ENCODE results near the gene TDRD10. TPM values are rescaled to one million over a fixed set of nuclear protein-coding genes. Genes with fewer than 3 reads are reported as not detected.

The TDRD10 gene
- total and polyA plus RNA-seq, 2 of the 4 experiments (the other 2 are of a cell fraction) = not detected

DNA sequence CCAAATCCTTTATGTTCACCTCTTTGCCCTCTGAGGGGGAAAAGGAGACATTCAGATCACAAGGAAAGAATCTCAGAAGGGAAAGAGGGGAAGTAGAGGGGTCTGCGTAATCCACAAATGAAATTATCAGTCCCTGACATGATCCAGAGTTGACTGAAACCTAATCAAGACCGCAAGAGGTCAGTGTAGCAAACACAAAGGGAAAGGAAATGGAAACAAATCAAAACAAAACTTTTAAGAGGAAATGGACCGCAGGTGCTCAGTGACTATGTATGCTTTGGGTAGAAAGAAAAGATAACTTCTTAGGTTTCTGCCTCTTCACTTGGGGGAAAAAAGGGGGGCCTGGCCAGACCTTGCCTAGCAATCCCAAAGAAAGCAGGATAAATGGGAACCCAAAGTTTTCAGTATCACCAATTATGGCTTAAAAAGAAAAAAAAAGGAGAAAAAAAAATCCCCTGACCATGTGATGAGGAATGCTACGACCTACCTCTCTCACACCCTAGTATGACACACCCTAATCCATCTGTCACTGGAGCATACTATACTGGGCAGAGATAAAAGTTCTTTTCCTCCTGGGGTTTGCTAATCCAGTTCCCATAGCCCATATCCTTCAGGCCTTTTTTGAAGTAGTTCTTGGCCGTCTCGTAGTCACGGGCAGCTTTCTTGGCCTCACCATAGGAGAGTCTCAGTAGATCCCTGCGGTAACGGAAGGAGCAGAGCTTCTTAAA is 82.4 kb downstream of the TDRD10 start:
- TF ChIP-seq MAZ (IDR thresholded peaks at IDR 0.05; ENCODE audit: borderline replicate concordance, low read depth, low read length) (no peak), CHD1 (IDR thresholded peaks at IDR 0.05; ENCODE audit: low read depth, low read length) (no peak), RCOR1 (IDR thresholded peaks at IDR 0.05; ENCODE audit: insufficient replicate concordance, low read length) (no peak), SMC3 (IDR thresholded peaks at IDR 0.05; ENCODE audit: low read depth, low read length) (no peak), BHLHE40 (IDR thresholded peaks at IDR 0.05; ENCODE audit: low read depth, low read length) (no peak), POLR2A (IDR thresholded peaks at IDR 0.05; ENCODE audit: low read depth, low read length) (no peak)
- TF ChIP-seq, protein P1, sequence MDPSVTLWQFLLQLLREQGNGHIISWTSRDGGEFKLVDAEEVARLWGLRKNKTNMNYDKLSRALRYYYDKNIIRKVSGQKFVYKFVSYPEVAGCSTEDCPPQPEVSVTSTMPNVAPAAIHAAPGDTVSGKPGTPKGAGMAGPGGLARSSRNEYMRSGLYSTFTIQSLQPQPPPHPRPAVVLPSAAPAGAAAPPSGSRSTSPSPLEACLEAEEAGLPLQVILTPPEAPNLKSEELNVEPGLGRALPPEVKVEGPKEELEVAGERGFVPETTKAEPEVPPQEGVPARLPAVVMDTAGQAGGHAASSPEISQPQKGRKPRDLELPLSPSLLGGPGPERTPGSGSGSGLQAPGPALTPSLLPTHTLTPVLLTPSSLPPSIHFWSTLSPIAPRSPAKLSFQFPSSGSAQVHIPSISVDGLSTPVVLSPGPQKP (IDR thresholded peaks at IDR 0.05; ENCODE audit: borderline replicate concordance, low read depth, low read length) = no peak
- TF ChIP-seq, protein P2, sequence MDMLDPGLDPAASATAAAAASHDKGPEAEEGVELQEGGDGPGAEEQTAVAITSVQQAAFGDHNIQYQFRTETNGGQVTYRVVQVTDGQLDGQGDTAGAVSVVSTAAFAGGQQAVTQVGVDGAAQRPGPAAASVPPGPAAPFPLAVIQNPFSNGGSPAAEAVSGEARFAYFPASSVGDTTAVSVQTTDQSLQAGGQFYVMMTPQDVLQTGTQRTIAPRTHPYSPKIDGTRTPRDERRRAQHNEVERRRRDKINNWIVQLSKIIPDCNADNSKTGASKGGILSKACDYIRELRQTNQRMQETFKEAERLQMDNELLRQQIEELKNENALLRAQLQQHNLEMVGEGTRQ (IDR thresholded peaks at IDR 0.05; ENCODE audit: low read depth, low read length) = no peak
- Histone ChIP-seq H2AK5ac (ENCODE audit: low read depth, low read length) (no peak overlapping the region), H2BK20ac (ENCODE audit: low read depth, low read length) (no peak overlapping the region), H3K79me1 (ENCODE audit: low read depth in 1 of 2, low read length in 2 of 2) (peaks cover 5 to 40% of the 10 kb centered on the region in 2 experiments), H3K23ac (ENCODE audit: low read depth, low read length) (no peak overlapping the region), H4K5ac (ENCODE audit: low read depth, low read length) (no peak overlapping the region), H3K14ac (replicated peaks; ENCODE audit: low read depth, low read length) (no peak overlapping the region), H3K18ac (ENCODE audit: low read depth, low read length) (no peak overlapping the region), H2AFZ (replicated peaks; ENCODE audit: low read length, poor library complexity) (no peak overlapping the region), H3K27me3 (ENCODE audit: control insufficient read depth, insufficient read depth, low read length) (no peaks in the 10 kb centered on the region), H2BK15ac (ENCODE audit: low read depth, low read length) (no peak overlapping the region), H3K4me1 (ENCODE audit: control insufficient read depth, insufficient read depth, low read length) (peaks cover 3% of the 10 kb centered on the region), H4K20me1 (ENCODE audit: insufficient read depth, low read length) (peaks cover 30% of the 10 kb centered on the region; the same call in 1 of the 2 replicates), H4K8ac (ENCODE audit: low read depth in 2 of 2, low read length in 2 of 2) (no peak overlapping the region), H4K91ac (ENCODE audit: insufficient read depth, low read depth, low read length) (no peak overlapping the region), H2BK120ac (ENCODE audit: low read depth, low read length) (no peak overlapping the region), H3K9me3 (ENCODE audit: control insufficient read depth, insufficient read depth, low read length) (no peaks in the 10 kb centered on the region), H3K9me1 (ENCODE audit: insufficient read depth, low read length) (peaks cover 4% of the 10 kb centered on the region; the same call in 1 of the 2 replicates), H3K4me2 (ENCODE audit: low read depth, low read length) (no peak overlapping the region), H2BK5ac (ENCODE audit: low read depth, low read length, poor library complexity, severe bottlenecking) (no peak overlapping the region), H3K36me3 (ENCODE audit: control insufficient read depth, insufficient read depth, low read length) (peaks cover 87% of the 10 kb centered on the region), H3K56ac (ENCODE audit: extremely low read depth, insufficient read depth, low read length) (no peak overlapping the region), H2AK9ac (replicated peaks; ENCODE audit: low read depth, low read length, poor library complexity) (no peak overlapping the region), H3K27ac (ENCODE audit: insufficient read depth, low read length) (no peak overlapping the region), H3K4ac (ENCODE audit: low read depth, low read length) (no peak overlapping the region), H3K4me3 (ENCODE audit: insufficient read depth, low read depth, low read length) (no peak overlapping the region), H3K9ac (ENCODE audit: low read depth, low read length) (no peak overlapping the region)
- ChIA-PET POLR2A (ENCODE audit: unreplicated experiment) (no interaction called here), CTCF (interaction anchor here (0.6 kb wide), 1 partner anchor 218 kb away, joined by 3 read pairs; no protein-coding TSS in a partner anchor)
- DNase-seq (no peak), ATAC-seq (ENCODE audit: low read depth) (0 out of 2 replicates have a peak, but pooled peaks have one; percentile 22)
- dilution Hi-C loops (cut with HindIII; ENCODE audit: low sequenced_read_pairs, unreplicated experiment) (no loop called here), in situ Hi-C loops (cut with MboI; ENCODE audit: low sequenced_read_pairs) (no loop called here), intact Hi-C loops (cut with micrococcal nuclease) (no loop called here)
- no TSS peak for BruUV-seq (replicated peaks)
- 100% methylated on average over 2 of the region's 9 CpGs; no CpG with 5 or more reads in 1 of the 2 experiments for WGBS, 2 experiments (ENCODE audit: extremely low coverage in 2 of 2, insufficient read length in 1 of 2)

Data from IMR-90 (cell line).